ENCODE measurements around the gene CORO6.

- TF ChIP-seq CTCF (IDR thresholded peaks at IDR 0.05) = no peak
- TF ChIP-seq POLR2A (IDR thresholded peaks at IDR 0.05) = no peak
Observed at GRCh38 chr17:29588017-29588561, 34.6 kb downstream of the CORO6 start.
